Measurements from ENCODE around the gene PLEK2.
"Not testable (repeated sequence)": the region's sequence is repeated elsewhere in the genome, so short reads cannot be mapped to it uniquely, and the experiment has no call there.

Gene PLEK2

GRCh38 chr14:67357186-67357968, 54.6 kb downstream of the PLEK2 start:
- no peak for DNase-seq

- no peak for DNase-seq
Measured at GRCh38 chr14:67352055-67352454, 59.9 kb downstream of the PLEK2 start.

GRCh38 chr14:67345583-67345982, 66.4 kb downstream of the PLEK2 start:
- DNase-seq = no peak

- no peak for DNase-seq
Measured at GRCh38 chr14:67343601-67344230, 68.2 kb downstream of the PLEK2 start.

GRCh38 chr14:67341231-67341630, 70.7 kb downstream of the PLEK2 start:
- DNase-seq = not testable (repeated sequence)
